HK-2 (cell line): Measurements from ENCODE around the gene USH2A.

Source experiments
- DNase-seq: peaks from one replicate; pipeline ENCODE4 v3.0.0-alpha.2; 2018; ENCODE audit not compliant: unreplicated experiment

USH2A gene

DNA sequence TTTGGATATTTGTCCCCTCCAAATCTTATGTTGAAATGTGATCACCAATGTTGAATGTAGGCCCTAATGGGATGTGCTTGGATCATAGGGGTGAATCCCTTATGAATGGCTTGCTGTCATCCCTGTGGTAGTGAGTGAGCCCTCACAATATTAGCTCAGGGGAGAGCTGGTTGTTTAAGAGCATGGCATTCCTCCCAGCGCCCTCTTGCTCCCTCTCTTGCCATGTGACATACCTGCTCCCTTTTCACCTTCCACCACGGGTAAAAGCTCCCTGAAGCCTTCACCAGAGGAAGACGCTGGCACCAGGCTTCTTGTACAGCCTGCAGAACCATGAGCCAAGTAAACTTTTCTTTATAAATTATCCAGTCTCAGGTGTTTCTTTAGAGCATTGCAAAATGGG is 550.6 kb downstream of the USH2A start:
- DNase-seq = no peak

DNA sequence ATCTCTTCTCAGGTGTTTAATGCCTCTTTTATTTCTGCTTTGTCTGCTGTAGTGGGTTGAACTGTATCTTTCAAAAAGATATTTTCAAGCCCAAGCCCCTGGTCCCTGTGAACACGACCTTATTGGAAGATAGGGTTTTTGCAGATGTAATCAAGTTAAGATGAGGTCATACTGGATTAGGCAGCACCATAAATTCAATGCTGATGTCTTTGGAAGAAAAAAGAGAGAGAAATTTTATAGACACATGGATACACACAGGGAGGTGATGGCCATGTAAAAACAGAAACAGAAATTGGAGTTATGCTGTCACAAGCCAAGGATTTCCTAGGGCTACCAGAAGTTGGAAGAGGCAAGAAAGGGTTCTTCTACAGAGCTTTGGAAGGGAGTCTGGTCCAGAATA is 554.7 kb downstream of the USH2A start:
- no peak for DNase-seq

DNA sequence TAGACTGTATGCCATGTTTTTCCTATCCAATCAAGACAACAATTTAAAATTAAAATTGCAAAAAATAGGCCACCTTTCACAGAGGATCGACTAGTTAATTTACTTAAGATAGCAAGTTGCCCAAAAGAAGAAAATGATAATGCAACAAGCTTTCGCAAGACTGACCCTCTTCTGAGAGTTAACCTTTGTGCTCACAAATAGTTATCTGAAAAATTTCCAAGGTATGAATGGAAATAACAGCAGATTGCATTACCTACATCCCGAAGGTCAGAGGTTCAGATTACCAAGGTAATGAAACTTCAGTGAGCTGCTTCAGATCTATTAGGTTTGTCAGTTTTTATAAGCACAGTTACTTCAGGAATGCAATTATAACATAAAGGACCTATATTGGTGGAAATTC is 558.2 kb downstream of the USH2A start:
- DNase-seq = no peak

DNA sequence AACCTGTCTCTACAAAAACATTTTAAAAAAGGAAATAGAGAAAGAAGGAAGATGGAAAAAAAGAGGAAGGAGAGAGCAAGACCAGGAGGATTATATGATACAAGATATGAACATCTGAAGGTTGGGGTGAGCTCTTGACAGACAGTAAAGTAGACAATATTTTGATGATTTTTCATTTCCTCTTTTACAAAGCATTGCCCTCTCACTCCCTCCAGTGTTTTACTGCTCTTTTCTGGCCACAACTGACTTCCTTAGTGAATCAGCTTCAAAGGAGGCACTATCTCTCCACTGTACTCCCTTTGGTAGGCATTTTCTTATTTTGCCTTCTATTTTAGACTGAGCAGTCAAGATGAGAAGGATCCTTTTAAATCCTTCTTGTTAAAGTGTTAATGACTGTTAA is 559.5 kb downstream of the USH2A start:
- DNase-seq = no peak

DNA sequence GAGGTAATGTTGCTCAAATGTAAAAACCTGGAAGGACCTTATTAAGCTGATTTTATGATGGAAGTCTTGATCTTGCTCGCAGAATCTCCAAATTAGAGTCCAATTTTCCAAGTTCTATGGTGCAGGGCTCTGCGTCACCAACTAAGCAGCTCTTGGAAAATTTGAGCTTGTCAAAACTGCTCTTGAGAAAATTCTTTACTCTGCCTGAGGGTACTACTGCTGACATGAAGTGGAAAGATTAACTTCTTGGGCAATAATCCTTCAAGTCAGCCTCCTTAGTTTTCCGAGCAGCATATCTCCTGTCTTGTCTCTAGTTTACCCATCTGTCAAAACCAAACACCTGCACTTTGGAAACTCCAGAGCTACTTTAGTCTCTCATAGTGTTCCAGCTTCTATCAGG is 562.4 kb downstream of the USH2A start:
- DNase-seq = no peak

DNA sequence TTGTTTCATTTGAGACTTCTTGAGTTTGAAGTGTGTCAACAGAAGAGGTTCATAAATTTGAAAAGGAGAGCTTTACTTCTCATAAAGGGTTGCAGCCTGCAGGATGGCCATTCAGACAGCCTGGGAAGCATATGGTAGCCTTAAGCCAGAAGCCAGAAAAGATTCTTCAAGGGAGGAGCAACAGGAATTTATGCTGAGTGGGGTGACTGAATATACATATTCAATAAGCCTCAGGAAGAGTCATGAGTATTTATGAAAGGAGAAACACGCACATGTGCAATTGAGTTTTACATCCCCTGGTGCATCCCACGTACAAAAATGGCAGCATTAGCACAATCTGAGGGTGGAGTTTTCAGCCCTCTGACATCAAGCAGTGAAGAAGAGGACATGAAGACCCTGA is 565.9 kb downstream of the USH2A start:
- no peak for DNase-seq

DNA sequence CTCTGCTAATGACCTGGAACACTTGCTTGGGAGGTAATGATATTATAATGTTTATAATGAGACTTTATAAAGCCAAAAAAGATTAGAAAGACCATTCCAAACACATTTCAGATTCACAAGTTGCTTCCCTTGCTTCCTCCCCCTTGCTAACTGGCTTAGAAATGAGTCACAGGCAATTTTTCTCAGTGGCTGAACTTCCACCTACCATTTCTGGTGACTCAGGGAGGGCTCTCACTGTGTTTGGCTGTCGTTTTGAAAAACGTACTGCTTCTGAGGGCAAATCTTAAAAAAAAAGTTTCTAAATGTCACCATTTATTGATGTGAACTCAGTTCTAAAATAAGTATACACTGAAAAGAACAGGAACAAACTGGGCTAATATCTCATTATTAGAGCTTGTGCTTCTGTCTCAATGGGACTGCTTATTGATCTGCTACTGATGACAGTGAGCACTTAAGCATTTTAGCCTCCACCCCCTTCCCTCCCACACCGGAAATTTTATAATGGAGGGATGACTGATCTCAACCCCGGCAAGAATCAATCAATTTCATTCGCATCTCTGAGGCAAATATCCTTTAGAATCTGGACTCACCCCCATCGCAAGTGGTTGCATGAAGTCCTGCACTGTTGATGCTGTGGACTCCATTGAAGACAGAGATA is 577.9 kb downstream of the USH2A start:
- DNase-seq = peak; percentile 38

DNA sequence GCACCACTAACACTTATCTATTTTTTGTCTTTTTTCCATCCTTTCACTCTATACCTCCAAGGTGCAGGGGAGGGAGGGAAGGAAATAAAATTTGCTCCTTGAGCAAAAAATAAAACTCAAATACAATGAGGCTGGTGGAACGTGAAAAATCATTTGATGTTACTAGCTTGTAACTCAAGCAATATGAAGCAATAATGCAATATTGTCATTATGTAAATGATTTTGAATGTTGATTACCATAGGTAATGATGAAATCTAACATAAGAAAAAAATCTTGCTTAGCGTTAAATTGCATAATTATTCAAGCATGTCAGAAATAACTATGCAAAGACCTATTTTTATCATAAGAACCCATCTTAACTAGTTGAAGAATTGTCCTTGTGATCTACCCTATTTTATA is 578.5 kb downstream of the USH2A start:
- DNase-seq = no peak

DNA sequence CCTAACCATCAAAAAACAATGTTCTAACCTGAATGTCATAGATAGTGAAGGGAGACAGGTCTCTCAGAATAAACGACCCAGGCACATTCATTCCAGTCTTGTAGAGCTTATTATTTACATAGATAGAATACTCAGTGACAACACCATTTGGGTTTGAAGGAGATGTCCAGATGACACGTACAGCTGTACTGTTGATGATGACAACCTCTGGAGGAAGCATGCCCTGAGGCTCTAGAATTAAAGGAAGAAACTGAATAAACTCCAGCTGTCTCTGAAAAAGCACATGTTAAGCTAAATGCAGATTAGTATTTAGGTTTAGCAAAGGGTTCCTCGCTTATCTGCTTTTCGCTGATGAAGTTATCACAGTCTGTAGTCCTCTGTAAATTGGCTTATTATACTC is 579.0 kb downstream of the USH2A start:
- DNase-seq = no peak

DNA sequence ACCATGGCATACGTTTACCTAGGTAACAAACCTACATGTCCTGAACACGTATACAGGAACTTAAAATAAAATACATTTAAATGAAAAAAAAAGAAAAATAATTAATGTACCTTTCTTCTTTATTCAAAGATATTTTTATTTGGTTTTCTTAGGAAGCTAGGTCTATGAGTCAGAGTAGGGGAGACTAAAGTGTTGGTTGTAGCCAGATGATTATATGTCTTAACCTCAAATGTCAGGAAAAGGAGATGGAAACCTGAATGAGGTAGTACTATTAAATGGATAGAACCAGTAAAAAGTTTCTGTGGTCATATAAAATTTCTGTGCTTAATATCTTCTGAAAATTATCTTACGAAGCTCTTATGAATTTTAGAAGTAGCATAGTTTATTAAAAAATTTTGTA is 580.3 kb downstream of the USH2A start:
- no peak for DNase-seq

DNA sequence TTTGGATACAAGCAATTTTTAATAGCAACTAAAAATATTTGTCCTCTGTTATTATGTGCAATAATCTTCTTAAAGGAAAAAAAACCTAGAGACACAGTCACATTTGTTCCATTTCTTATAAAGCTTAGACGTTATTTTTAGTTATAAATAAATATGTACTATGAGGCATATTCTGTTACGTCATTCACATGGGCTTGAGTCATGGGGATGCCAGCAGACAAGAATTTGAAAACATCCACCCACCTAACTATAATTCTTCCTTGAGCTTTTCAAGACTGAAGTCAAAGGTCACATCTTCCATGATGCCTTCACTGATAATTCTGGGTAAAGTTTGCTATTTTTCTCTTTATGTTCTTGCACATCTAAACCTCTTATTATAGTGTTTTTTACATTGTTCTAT is 587.3 kb downstream of the USH2A start:
- DNase-seq = no peak

DNA sequence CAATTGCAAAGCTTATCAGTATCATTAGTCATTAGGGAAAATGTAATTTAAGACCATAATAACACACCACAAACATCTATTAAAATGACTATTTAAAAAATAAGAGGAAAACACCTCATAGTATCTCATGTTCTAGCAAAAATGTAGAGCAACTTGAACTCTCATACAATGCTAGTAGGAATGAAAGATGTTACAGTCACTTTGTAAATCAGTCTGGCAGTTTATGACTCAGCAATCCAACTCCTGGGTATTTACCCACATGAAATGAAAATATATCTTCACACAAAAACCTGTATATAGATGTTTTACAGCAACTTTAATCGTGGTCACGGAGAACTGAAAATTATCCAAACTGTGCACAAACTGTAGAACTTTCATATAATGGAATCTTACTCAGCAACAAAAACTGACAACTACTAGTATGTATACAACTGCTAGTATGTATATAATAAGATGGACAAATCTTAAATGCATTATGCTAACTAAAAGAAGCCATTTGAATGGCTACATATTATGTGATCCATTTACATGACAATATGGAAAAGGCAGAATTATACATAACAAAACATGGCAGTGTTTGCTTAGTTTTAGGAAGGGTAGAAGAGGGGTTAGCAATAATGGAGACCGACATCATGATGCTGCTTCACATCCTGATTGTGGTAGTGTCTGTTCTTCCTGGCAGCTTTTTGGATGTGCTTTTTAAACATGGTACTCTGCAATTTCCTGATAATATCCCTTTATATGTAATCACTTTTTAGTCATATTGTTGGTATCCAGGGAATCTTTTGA is 589.1 kb downstream of the USH2A start:
- no peak for DNase-seq

DNA sequence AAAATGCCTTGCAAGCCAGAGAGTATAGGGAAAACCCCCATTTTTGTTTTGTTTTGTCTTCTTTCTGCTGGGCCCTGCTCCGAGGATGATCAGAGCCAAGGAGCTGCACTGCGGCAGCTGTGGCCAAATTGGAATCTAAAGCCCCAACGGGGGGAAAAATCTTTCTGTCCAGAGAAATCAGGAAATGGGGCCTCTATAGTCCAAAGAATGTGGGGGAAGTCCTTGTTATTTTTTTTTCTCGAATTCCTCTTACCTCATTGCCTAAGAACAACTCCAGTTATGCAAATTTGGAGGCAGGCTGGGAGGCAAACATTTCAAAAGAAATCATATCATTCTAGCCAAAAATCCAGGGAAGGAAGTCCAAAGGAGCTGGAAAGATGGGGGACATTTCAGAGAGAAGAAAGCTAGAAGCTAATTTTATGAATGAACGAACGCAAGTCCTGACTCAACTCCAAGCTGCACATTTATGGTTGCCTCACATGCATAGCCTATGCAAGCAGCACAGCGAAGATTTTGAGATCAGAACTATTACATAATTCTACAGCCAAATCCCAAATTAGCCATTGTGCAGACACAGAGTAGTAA is 592.9 kb downstream of the USH2A start:
- DNase-seq = no peak

DNA sequence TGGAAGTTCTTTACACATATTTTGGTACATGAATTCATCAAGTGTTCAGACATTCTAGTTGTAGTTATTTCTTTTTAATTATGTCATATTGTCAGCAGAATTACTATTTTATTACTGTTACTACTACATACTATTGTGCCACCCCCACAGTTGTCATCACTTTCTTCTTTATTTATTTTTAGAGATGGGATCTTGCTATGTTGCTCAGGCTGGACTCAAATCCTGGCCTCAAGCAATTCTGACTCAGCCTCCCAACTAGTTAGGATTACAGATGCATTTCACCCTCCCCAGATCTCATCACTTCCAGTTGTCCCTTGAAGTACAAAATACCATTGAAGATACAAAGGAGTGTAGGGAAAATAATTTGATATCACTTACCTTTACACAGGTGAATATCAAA is 598.2 kb downstream of the USH2A start:
- no peak for DNase-seq

DNA sequence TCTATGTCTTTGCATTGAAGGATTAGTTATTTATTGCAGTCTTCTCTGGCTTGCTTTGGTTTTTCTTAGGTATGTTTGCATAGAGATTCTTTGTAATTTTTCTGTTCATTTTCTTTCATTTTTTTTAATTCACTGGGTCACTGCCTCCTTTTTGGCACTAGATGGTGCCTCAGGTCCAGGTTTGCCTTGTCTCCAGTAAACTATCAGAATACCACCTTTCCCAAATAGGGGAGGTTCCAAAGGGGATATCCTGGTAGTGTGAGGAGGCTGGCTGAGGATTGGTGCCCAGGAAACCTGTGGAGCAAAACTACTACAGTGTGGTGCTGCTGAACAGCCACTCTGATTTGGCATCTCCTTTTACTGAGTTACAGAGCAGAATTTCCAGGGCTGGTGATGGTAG is 599.0 kb downstream of the USH2A start:
- peak; percentile 4 for DNase-seq

DNA sequence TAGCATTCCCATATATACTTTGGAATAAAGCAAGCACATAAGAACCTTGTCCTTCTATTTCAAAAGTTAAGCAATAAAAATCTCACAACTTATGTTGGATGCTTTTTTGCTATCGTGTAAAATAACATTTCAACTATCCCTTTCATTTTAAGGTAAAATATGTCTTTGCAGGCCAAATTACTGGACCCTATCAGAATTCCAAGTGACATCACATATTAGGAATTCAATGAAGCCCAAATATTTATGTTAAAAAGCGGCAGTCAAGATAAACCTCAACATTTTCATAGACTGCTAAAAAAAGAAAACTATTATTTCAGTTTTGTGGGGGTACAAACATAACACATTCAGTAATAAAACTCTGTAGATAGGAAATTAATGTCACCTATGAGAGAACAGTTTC is 604.1 kb downstream of the USH2A start:
- DNase-seq = no peak

DNA sequence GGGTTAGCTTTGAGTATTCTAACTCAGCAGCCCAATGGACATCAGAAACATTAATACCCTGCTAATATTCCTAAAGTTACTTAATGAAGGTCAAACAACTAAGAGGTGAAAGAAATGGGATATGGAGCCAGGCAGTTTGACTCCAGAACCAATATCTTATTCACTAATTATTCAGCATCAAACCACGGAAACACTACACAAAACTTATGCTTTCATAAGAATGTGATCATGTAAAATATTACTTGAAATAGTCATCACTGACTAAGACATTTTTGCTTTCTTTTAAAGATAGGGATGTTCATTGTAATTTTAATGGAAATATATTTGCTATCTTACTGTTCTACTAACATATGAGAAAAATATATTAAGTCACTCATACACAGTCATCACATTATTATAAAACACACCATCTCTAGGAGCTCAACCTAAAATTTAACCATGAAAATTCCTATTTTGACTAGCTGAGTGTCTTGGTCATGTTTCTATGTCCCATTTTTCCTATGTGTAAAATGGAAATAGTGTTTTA is 615.3 kb downstream of the USH2A start:
- no peak for DNase-seq

DNA sequence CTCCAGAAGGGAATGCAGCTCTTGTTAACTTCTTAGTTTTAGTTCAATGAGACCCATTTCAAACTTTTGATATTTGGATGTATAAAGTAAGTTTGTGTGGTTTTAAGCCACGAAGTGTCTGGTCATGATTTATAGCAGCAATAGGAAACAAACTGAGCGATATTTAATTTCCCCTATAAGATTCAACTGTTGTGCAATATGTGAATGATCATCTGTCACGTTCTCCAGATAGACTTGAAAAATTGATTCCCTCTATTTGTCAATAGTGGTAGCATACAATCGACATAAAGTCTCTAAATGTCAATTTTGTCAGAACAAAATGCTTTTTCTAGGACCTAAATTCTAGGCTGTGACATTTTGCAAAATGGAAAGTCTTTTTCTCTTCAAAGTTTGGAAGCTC is 616.0 kb downstream of the USH2A start:
- DNase-seq = no peak

DNA sequence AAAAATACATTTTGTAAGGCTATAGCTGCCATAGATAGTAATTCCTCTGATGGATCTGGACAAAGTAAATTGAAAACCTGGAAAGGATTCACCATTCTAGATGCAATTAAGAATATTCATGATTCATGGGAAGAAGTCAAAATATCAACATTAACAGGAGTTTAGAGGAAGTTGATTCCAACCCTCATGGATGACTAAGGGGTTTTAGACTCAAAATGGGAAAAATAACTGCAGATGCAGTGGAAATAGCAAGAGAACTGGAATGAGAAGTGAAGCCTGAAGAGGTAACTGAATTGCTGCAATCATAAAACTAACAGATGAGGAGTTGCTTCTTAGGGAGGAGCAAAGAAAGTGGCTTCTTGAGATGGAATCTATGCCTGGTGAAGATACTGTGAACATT is 625.4 kb downstream of the USH2A start:
- no peak for DNase-seq

DNA sequence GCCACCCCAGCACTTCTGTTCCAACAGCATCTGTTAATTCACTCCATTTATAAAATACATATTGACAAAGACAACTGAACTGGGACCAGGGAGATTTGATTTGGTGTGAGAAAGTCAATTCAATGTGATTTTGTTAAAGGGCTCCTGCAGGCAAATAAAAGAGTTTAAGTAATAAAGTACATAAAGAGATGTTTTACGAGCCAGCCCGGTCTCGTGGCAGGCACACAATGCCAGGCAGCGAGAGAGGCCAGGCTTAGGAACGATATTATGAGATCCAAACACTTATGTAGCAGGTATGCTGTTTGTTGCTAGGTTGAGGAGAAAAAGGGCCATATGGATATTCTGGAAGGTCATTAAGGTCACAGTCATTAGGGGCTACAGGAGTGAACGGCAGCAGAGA is 629.1 kb downstream of the USH2A start:
- no peak for DNase-seq

DNA sequence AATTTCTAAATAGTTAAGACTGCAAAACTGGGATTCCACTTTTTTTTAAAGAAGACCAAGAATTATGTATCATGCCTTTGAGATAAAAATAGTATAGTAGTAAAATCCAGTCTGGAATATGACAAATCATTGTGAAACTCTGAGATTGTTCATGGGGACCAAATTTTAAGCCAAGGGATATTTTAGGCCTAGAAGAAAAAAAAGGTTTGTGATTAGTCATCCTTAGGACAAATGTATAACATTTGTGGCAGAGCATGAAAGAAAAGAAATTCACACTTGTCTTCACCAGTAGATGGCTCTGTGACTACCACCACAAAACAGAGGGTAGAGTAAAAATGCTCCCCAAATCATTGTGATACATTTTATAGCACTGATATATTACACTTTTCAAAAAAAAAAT is 630.1 kb downstream of the USH2A start:
- no peak for DNase-seq

DNA sequence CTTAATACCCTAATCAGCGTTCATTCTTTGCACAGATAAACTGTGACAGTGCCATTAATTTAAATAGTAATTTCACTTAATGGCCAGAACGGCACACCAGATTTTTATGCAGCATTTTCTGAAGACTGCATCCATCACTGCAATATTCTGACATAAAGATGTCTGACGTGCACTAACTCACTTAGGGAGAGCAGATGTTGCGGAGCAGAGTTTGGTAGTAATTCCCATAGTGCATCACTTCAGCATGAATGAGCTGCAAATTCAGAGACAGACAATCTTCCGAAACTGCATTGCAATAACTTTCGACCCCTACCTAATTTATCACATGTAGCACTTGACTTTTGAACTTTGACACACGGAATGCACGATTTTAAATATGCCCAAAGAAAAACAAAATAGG is 630.8 kb downstream of the USH2A start:
- no peak for DNase-seq

DNA sequence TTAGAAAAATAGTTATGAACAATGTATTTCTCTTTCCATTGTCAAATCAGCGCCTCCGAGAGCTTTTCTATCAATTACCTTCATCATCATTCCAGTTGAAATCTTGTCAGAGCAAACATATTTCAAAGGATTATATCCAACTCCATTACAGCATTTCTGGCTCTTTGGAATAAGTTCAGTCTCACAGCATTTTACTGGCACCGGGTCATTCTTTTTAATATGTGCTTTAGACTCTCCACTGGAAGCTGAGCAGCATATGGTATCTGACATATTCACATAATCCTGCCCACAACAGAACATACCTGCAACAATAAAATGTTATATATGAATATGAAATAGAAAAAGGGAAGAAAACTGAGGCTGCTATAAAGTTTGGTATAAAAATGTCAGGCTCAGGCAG is 633.3 kb downstream of the USH2A start:
- no peak for DNase-seq
